Measurements from ENCODE around the gene SYP.
"Not testable (repeated sequence)": the region's sequence is repeated elsewhere in the genome, so short reads cannot be mapped to it uniquely, and the experiment has no call there.

The SYP gene

GRCh38 chrX:49189606-49190005, 10.4 kb downstream of the SYP start:
- DNase-seq (ENCODE audit: low read depth) = no peak

GRCh38 chrX:49188468-49189076, 11.4 kb downstream of the SYP start:
- DNase-seq (ENCODE audit: low read depth) = no peak

- no peak for DNase-seq (ENCODE audit: low read depth)
Observed at GRCh38 chrX:49187526-49187925, 12.5 kb downstream of the SYP start.

- DNase-seq (ENCODE audit: low read depth) = no peak
Observed at GRCh38 chrX:49187028-49187394, 13.0 kb downstream of the SYP start.

GRCh38 chrX:49186125-49187027, 13.6 kb downstream of the SYP start, which contains the start of gene PRICKLE3:
Gene PRICKLE3 (minus strand): TSS chrX:49186373. CDS start chrX:49186297, 76 bp downstream.
- DNase-seq (ENCODE audit: low read depth) = peak; percentile 76

GRCh38 chrX:49184294-49185281, 15.4 kb downstream of the SYP start:
- no peak for DNase-seq (ENCODE audit: low read depth)

- no peak for DNase-seq (ENCODE audit: low read depth)
Observed at GRCh38 chrX:49183701-49184281, 16.2 kb downstream of the SYP start.

GRCh38 chrX:49179358-49179757, 20.6 kb downstream of the SYP start:
- DNase-seq (ENCODE audit: low read depth) = no peak

GRCh38 chrX:49178537-49178936, 21.5 kb downstream of the SYP start:
- no peak for DNase-seq (ENCODE audit: low read depth)

GRCh38 chrX:49177873-49178480, 22.0 kb downstream of the SYP start:
- DNase-seq (ENCODE audit: low read depth) = no peak

- no peak for DNase-seq (ENCODE audit: low read depth)
Observed at GRCh38 chrX:49177338-49177833, 22.6 kb downstream of the SYP start.

- no peak for DNase-seq (ENCODE audit: low read depth)
Observed at GRCh38 chrX:49176421-49177326, 23.3 kb downstream of the SYP start.

GRCh38 chrX:49175435-49176274, 24.3 kb downstream of the SYP start:
- DNase-seq (ENCODE audit: low read depth) = no peak

- no peak for DNase-seq (ENCODE audit: low read depth)
Observed at GRCh38 chrX:49174723-49175122, 25.3 kb downstream of the SYP start.

GRCh38 chrX:49173544-49173943, 26.4 kb downstream of the SYP start:
- not testable (repeated sequence) for DNase-seq (ENCODE audit: low read depth)

GRCh38 chrX:49172280-49172780, 27.7 kb downstream of the SYP start:
- peak; percentile 71 for DNase-seq (ENCODE audit: low read depth)

GRCh38 chrX:49171752-49172279, 28.2 kb downstream of the SYP start, which contains the start of gene PLP2:
Gene PLP2 (plus strand): TSS chrX:49171898. CDS start chrX:49172001, 103 bp downstream.
- DNase-seq (ENCODE audit: low read depth) = peak; percentile 75

GRCh38 chrX:49167740-49168108, 32.3 kb downstream of the SYP start:
- DNase-seq (ENCODE audit: low read depth) = no peak
